Right cardiac atrium (tissue), 5 donors: ENCODE data around the gene SDK1. TPM values are rescaled to one million over a fixed set of nuclear protein-coding genes. Genes with fewer than 3 reads are reported as not detected.
A peak's percentile ranks its signal among the peaks of the same experiment; 100 is the strongest.

Experiments
- ATAC-seq, 2 donors: fragments of 200-7000 bp; cut with Tn5 transposase; one replicate each; pipeline versions ENCODE4 v1.8.0 to v1.9.1; 2020; ENCODE audit warnings: moderate library complexity in 2 of 2, mild to moderate bottlenecking in 1 of 2
- DNase-seq, 3 donors: peaks; one replicate each; pipeline ENCODE4 v3.0.0-alpha.2; 2020
- H3K27ac ChIP-seq: one replicate; pipeline ENCODE4 v1.5.1; 2013; ENCODE audit warnings: mild to moderate bottlenecking, low read length, control low read depth, moderate library complexity
- H3K27me3 ChIP-seq: one replicate; pipeline ENCODE4 v1.6.1; 2013; ENCODE audit not compliant: control insufficient read depth, insufficient read depth
- H3K4me1 ChIP-seq: one replicate; pipeline ENCODE4 v1.6.1; 2013; ENCODE audit warnings: low read length; ENCODE audit not compliant: control insufficient read depth, insufficient read depth
- H3K4me3 ChIP-seq: one replicate; pipeline ENCODE4 v1.5.1; 2013; ENCODE audit warnings: low read length, control low read depth
- H3K9me3 ChIP-seq: one replicate; pipeline ENCODE4 v1.6.1; 2013; ENCODE audit warnings: low read length; ENCODE audit not compliant: control insufficient read depth
- WGBS: extraction: QIAGEN DNeasy Blood & Tissue Kit; methylation state at CpG from one replicate; pipeline ENCODE4 v1.1.7; 2013; 5-methylcytosine and 5-hydroxymethylcytosine counted together
- intact Hi-C, 4 donors: fragments of 100-400 bp; cut with DNase I; formaldehyde crosslinking; loops; one replicate each; pipeline versions ENCODE4 v1.11.0 to v1.14.0; 2022 to 2023
- polyA plus RNA-seq: library from polyadenylated mRNA; stranded (reverse); fragments of 200-250 nt; gene quantifications from one replicate; pipeline ENCODE4 v1.2.3, GENCODE V29; 2013
- total RNA-seq, 4 donors: library from RNA; stranded (reverse); fragmentation: NEBNext Ultra II Directional; extraction: Animal tissue kit (Norgen Biotek cat#: 25700); gene quantifications; one replicate each; pipeline ENCODE4 v1.2.1, GENCODE V29; 2021
- donor health status: healthy with polysubstance abuse.
- donor health status: DM: no; HTN: yes; CAD: no.
- donor health status: DM: no; HTN: no; CAD: no.
- donor health status: DM: no; HTN: yes; CAD: no; lungs with severe emphysema.
- donor health status: DM: yes; HTN: yes; CAD: no.

Gene SDK1
- total and polyA plus RNA-seq, 5 donors: 0.97 to 3.2 (median 2.4) TPM

DNA sequence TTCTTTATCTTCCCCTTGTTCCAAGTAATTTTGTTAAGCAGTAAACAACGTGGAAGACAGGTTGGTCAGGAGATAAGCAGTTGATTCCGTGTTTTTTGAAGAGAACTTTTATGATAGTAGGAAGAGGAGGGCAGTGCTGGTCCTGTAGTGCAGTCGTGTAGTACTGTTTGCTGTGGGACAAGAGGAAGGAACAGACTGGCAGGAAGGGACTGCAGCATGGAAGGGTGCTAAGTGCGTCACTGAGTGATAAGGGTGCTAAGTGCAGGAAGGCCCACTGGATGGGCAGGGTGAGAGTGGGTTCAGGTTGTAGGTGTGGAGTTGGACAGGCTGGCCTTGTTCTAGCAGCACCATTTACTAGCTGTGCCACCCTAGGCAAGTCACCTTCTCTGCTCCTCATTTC lies 125.0 kb downstream of the SDK1 start:
- H3K4me1 ChIP-seq: no peaks in the 10 kb centered on the region
- H3K9me3 ChIP-seq: no peaks in the 10 kb centered on the region
- no peak overlapping the region for H3K4me3 ChIP-seq
- intact Hi-C loops: no loop called here
- no peak overlapping the region for H3K27ac ChIP-seq
- peak in 1 of 2 donors; percentile 24 for ATAC-seq
- no peaks in the 10 kb centered on the region for H3K27me3 ChIP-seq
- 45% methylated on average over 4 of the region's 4 CpGs for WGBS
- DNase-seq: no peak

DNA sequence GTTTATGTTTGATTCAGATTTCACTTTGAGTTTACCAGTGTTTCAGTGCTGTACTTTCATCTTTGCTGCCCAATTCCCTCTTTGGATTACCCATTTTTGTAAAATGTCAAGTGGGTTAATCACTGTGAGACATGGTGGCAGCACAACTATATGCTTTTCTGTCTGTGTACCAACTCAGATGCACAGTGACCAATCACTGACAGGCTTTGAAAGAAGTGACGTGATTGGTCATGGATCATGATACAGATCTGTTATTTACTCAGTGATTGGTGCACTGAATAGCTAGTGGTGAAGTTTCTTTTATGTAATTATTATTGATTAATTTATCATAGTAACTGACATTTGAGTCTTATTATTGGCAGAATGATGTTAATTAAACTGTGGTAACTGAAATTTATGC lies 126.9 kb downstream of the SDK1 start:
- intact Hi-C loops: no loop called here
- H3K4me3 ChIP-seq: no peak overlapping the region
- 94% methylated on average over 1 of the region's 1 CpG for WGBS

DNA sequence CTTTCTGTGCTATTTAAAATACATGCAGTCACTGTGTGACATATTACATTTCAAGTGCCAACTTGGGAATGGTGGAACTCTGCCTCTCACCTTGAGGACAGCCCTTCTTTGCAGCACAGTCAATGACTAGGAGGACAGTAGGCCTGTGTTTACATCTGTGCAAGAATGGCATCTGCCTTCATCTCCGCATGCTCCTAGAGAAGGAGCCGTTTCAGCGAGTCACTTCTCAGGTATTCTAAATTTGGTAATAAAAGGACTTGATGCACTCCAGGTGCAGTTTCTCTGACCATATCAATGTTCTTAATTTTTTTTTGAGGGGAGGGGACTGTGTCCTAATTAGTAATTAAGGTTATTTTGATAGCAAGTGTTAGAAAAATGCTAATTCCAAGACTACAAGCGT lies 128.9 kb downstream of the SDK1 start:
- DNase-seq: no peak
- no peak overlapping the region for H3K27ac ChIP-seq
- no peak overlapping the region for H3K4me3 ChIP-seq
- intact Hi-C loops: no loop called here
- H3K4me1 ChIP-seq: no peaks in the 10 kb centered on the region
- no peak for ATAC-seq
- H3K9me3 ChIP-seq: no peaks in the 10 kb centered on the region
- no peaks in the 10 kb centered on the region for H3K27me3 ChIP-seq
- 88% methylated on average over 4 of the region's 4 CpGs for WGBS

More for the DNA sequence above, 126.9 kb downstream of the SDK1 start:
- Histone ChIP-seq H3K27ac (no peak overlapping the region), H3K4me1 (no peaks in the 10 kb centered on the region), H3K27me3 (no peaks in the 10 kb centered on the region), H3K9me3 (no peaks in the 10 kb centered on the region)
- ATAC-seq (no peak), DNase-seq (no peak)

DNA sequence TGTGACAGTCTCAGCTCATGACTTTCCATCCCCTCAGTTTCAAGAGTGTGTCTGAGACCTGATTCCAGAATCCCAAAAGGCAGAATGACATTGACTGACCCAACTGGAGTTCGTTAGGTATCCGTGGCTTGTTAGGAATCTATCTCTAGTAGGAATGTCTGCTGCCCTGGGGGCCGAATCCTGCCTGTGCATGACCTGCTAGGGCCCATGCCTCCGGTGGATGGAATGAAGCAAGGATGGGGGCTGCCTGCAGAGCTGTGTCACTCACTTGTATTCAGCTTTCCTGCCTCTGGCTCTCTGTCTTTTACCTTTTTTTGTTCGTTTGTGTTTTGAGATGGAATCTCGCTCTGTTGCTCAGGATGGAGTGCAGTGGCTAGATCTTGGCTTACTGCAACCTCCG lies 129.5 kb downstream of the SDK1 start:
- Histone ChIP-seq H3K9me3 (no peaks in the 10 kb centered on the region), H3K4me1 (no peaks in the 10 kb centered on the region), H3K27ac (no peak overlapping the region), H3K4me3 (no peak overlapping the region), H3K27me3 (no peaks in the 10 kb centered on the region)
- no peak for DNase-seq
- WGBS: 72% methylated on average over 7 of the region's 7 CpGs
- intact Hi-C loops: no loop called here
- ATAC-seq: no peak

GRCh38 chr7:3431306-3431705 lies 130.3 kb downstream of the SDK1 start:
- 74% methylated on average over 1 of the region's 1 CpG for WGBS
- intact Hi-C loops: no loop called here
- ATAC-seq (no peak), DNase-seq (no peak)
- Histone ChIP-seq H3K27ac (no peak overlapping the region), H3K27me3 (no peaks in the 10 kb centered on the region), H3K4me3 (no peak overlapping the region), H3K4me1 (no peaks in the 10 kb centered on the region), H3K9me3 (no peaks in the 10 kb centered on the region)

GRCh38 chr7:3432911-3433310 lies 131.9 kb downstream of the SDK1 start:
- WGBS: 73% methylated on average over 4 of the region's 4 CpGs
- H3K27me3 ChIP-seq: no peaks in the 10 kb centered on the region
- H3K9me3 ChIP-seq: no peaks in the 10 kb centered on the region
- DNase-seq (no peak), ATAC-seq (no peak)
- intact Hi-C loops: no loop called here
- H3K4me3 ChIP-seq: no peak overlapping the region
- no peaks in the 10 kb centered on the region for H3K4me1 ChIP-seq
- no peak overlapping the region for H3K27ac ChIP-seq

GRCh38 chr7:3434611-3435010 lies 133.6 kb downstream of the SDK1 start:
- ATAC-seq (no peak), DNase-seq (no peak)
- Histone ChIP-seq H3K27me3 (no peaks in the 10 kb centered on the region), H3K4me3 (no peak overlapping the region), H3K27ac (no peak overlapping the region), H3K4me1 (peaks cover 2% of the 10 kb centered on the region), H3K9me3 (no peaks in the 10 kb centered on the region)
- 92% methylated on average over 4 of the region's 4 CpGs for WGBS
- intact Hi-C loops: no loop called here

GRCh38 chr7:3436112-3436511 lies 135.1 kb downstream of the SDK1 start:
- intact Hi-C loops: no loop called here
- no peak for DNase-seq
- no peak overlapping the region for H3K27ac ChIP-seq
- no peak for ATAC-seq
- H3K27me3 ChIP-seq: no peaks in the 10 kb centered on the region
- H3K4me3 ChIP-seq: no peak overlapping the region
- H3K9me3 ChIP-seq: no peaks in the 10 kb centered on the region
- peaks cover 2% of the 10 kb centered on the region for H3K4me1 ChIP-seq
- WGBS: 91% methylated on average over 2 of the region's 2 CpGs

DNA sequence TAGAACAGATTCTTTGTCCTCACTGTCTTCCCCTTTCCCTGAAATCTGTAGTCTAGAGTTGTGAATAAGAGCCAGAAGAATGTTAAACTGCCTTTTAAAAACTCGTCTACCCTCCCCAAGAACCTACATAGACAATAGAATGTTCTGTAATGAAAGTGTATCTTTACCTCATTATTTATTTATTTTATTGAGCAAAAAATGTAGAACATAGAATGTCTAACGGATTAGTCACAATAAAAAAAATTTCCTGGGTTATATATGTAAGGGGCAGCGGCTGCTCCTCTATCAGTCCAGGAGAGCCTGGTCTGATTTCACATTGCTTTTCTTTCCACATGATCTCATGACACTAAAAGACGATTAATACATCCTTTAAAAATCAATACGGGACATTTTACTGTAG lies 135.7 kb downstream of the SDK1 start:
- intact Hi-C loops: no loop called here
- Histone ChIP-seq H3K4me1 (peaks cover 2% of the 10 kb centered on the region), H3K4me3 (no peak overlapping the region), H3K27me3 (no peaks in the 10 kb centered on the region), H3K9me3 (no peaks in the 10 kb centered on the region), H3K27ac (no peak overlapping the region)
- ATAC-seq: no peak
- 70% methylated on average over 5 of the region's 5 CpGs for WGBS
- DNase-seq: no peak

- no peak for ATAC-seq
- DNase-seq: no peak
- no peaks in the 10 kb centered on the region for H3K9me3 ChIP-seq
- H3K4me3 ChIP-seq: no peak overlapping the region
- WGBS: 77% methylated on average over 6 of the region's 6 CpGs
- intact Hi-C loops: no loop called here
- no peak overlapping the region for H3K27ac ChIP-seq
- H3K4me1 ChIP-seq: peaks cover 2% of the 10 kb centered on the region
- no peaks in the 10 kb centered on the region for H3K27me3 ChIP-seq
Measured at GRCh38 chr7:3437467-3437866, 136.4 kb downstream of the SDK1 start.

- H3K27ac ChIP-seq: no peak overlapping the region
- ATAC-seq (no peak), DNase-seq (no peak)
- no peaks in the 10 kb centered on the region for H3K9me3 ChIP-seq
- H3K4me1 ChIP-seq: peaks cover 2% of the 10 kb centered on the region
- intact Hi-C loops: no loop called here
- H3K4me3 ChIP-seq: no peak overlapping the region
- H3K27me3 ChIP-seq: no peaks in the 10 kb centered on the region
- WGBS: 59% methylated on average over 4 of the region's 4 CpGs
Measured at GRCh38 chr7:3438352-3438751, 137.3 kb downstream of the SDK1 start.

GRCh38 chr7:3439333-3440030 lies 138.4 kb downstream of the SDK1 start:
- DNase-seq (no peak), ATAC-seq (no peak)
- H3K4me3 ChIP-seq: no peak overlapping the region
- H3K27ac ChIP-seq: no peak overlapping the region
- no peaks in the 10 kb centered on the region for H3K9me3 ChIP-seq
- intact Hi-C loops: no loop called here
- H3K27me3 ChIP-seq: no peaks in the 10 kb centered on the region
- WGBS: 74% methylated on average over 3 of the region's 3 CpGs
- peaks cover 2% of the 10 kb centered on the region for H3K4me1 ChIP-seq
